Inflammatory macrophage (primary cell): ENCODE data around the gene SLCO4C1.
A peak's percentile ranks its signal among the peaks of the same experiment; 100 is the strongest.

Experiments
- DNase-seq, 2 donors: peaks; one replicate each; pipeline ENCODE4 v3.0.0-alpha.2; 2020 to 2022

SLCO4C1 gene

GRCh38 chr5:102271759-102272158, 24.3 kb downstream of the SLCO4C1 start:
- no peak for DNase-seq

GRCh38 chr5:102270036-102270435, 26.0 kb downstream of the SLCO4C1 start:
- no peak for DNase-seq

- DNase-seq, result no peak
Measured at GRCh38 chr5:102262688-102263087, 33.4 kb downstream of the SLCO4C1 start.

- DNase-seq, result no peak
Measured at GRCh38 chr5:102249381-102249780, 46.7 kb downstream of the SLCO4C1 start.

- DNase-seq, result no peak
Measured at GRCh38 chr5:102243213-102243612, 52.9 kb downstream of the SLCO4C1 start.

GRCh38 chr5:102241809-102242421, 54.2 kb downstream of the SLCO4C1 start:
- no peak for DNase-seq

- DNase-seq, result peak; percentile 80
Measured at GRCh38 chr5:102231693-102232619, 64.1 kb downstream of the SLCO4C1 start.

- DNase-seq, result peak; percentile 12 to 39
Measured at GRCh38 chr5:102229685-102230084, 66.4 kb downstream of the SLCO4C1 start.

- no peak for DNase-seq
Measured at GRCh38 chr5:102226321-102226720, 69.8 kb downstream of the SLCO4C1 start.

GRCh38 chr5:102223542-102224477, 72.3 kb downstream of the SLCO4C1 start:
- peak; percentile 43 to 80 for DNase-seq

- no peak for DNase-seq
Measured at GRCh38 chr5:102222772-102223171, 73.3 kb downstream of the SLCO4C1 start.

- DNase-seq, result no peak
Measured at GRCh38 chr5:102221949-102222348, 74.1 kb downstream of the SLCO4C1 start.

GRCh38 chr5:102218159-102218558, 77.9 kb downstream of the SLCO4C1 start:
- no peak for DNase-seq

- DNase-seq, result no peak
Measured at GRCh38 chr5:102216678-102217077, 79.4 kb downstream of the SLCO4C1 start.

GRCh38 chr5:102211165-102211564, 84.9 kb downstream of the SLCO4C1 start:
- DNase-seq, result peak; percentile 69 to 90

- no peak for DNase-seq
Measured at GRCh38 chr5:102200861-102201260, 95.2 kb downstream of the SLCO4C1 start.

GRCh38 chr5:102196481-102196880, 99.6 kb downstream of the SLCO4C1 start:
- DNase-seq, result no peak
